ENCODE results near the gene FMO5. TPM values are rescaled to one million over a fixed set of nuclear protein-coding genes. Genes with fewer than 3 reads are reported as not detected.

The FMO5 gene
- total RNA-seq, 1 experiment from 2014 or later: 0.57 TPM

- in situ Hi-C loops (cut with HindIII; ENCODE audit: low pct_unique_long_range_greater_than_20kb, low sequenced_read_pairs): no loop called here
- no peaks in the 10 kb centered on the region for H3K27me3 ChIP-seq (ENCODE audit: control insufficient read depth, insufficient read depth, low read length)
- H3K36me3 ChIP-seq (ENCODE audit: control insufficient read depth, insufficient read depth, low read length): peaks cover 2% of the 10 kb centered on the region
- H3K4me1 ChIP-seq (ENCODE audit: control insufficient read depth, insufficient read depth, low read length): peaks cover 14% of the 10 kb centered on the region
- TF ChIP-seq TCF7L2 (IDR thresholded peaks at IDR 0.05; ENCODE audit: low read depth, low read length): no peak
- 0 out of 2 replicates have a peak, but pooled peaks have one; percentile 36 for TF ChIP-seq SIN3A (IDR thresholded peaks at IDR 0.05; ENCODE audit: borderline replicate concordance, insufficient read depth, low read depth, low read length)
- intact Hi-C loops (cut with micrococcal nuclease; ENCODE audit: unreplicated experiment): loop anchor here (1.0 kb wide), 1 partner anchor 71 kb away; the partner anchor contains the start of gene CHD1L
- H3K27ac ChIP-seq (ENCODE audit: low read length): peak overlapping the region; percentile 88
- peak overlapping the region; percentile 99 to 100 for H3K4me3 ChIP-seq (ENCODE audit: low read depth in 2 of 2, low read length in 2 of 2)
- CTCF ChIA-PET: no interaction called here
- H3K9me3 ChIP-seq (ENCODE audit: control insufficient read depth, insufficient read depth, low read depth, low read length): no peaks in the 10 kb centered on the region
- DNase-seq (ENCODE audit: low read depth, low spot score): no peak
- no TSS peak for BruUV-seq (replicated peaks)
- POLR2A ChIA-PET: no interaction called here
- no peak for ATAC-seq
Observed at GRCh38 chr1:147171399-147172167, 53.6 kb downstream of the FMO5 start.

GRCh38 chr1:147169840-147170674 is 55.1 kb downstream of the FMO5 start:
- intact Hi-C loops (cut with micrococcal nuclease; ENCODE audit: unreplicated experiment): no loop called here
- BruUV-seq (replicated peaks): no TSS peak
- peak overlapping the region; percentile 99 to 100; a peak in 3 of 4 replicates for H3K4me3 ChIP-seq (ENCODE audit: low read depth in 2 of 2, low read length in 2 of 2)

More at GRCh38 chr1:147169840-147170674, 55.1 kb downstream of the FMO5 start:
- H3K27me3 ChIP-seq (ENCODE audit: control insufficient read depth, insufficient read depth, low read length): no peaks in the 10 kb centered on the region
- peaks cover 2% of the 10 kb centered on the region for H3K36me3 ChIP-seq (ENCODE audit: control insufficient read depth, insufficient read depth, low read length)
- peaks cover 14% of the 10 kb centered on the region for H3K4me1 ChIP-seq (ENCODE audit: control insufficient read depth, insufficient read depth, low read length)
- in situ Hi-C loops (cut with HindIII; ENCODE audit: low pct_unique_long_range_greater_than_20kb, low sequenced_read_pairs): no loop called here
- no peaks in the 10 kb centered on the region for H3K9me3 ChIP-seq (ENCODE audit: control insufficient read depth, insufficient read depth, low read depth, low read length)
- ChIA-PET CTCF (no interaction called here), POLR2A (no interaction called here)
- peak overlapping the region; percentile 36; the same call in 1 of the 2 replicates for H3K27ac ChIP-seq (ENCODE audit: low read length)
- no peak for TF ChIP-seq REST (IDR thresholded peaks at IDR 0.05; ENCODE audit: insufficient read depth in 1 of 2, low read depth in 2 of 2, low read length in 1 of 2)
- TF ChIP-seq TCF7L2 (IDR thresholded peaks at IDR 0.05; ENCODE audit: low read depth, low read length): no peak
- no peak for TF ChIP-seq SIN3A (IDR thresholded peaks at IDR 0.05; ENCODE audit: borderline replicate concordance, insufficient read depth, low read depth, low read length)
- TF ChIP-seq CTCF (IDR thresholded peaks at IDR 0.05): no peak
- no peak for TF ChIP-seq POLR2AphosphoS5 (IDR thresholded peaks at IDR 0.05; ENCODE audit: low read depth, low read length)
- ATAC-seq (no peak), DNase-seq (ENCODE audit: low read depth, low spot score) (no peak)
